Stimulated activated CD4-positive, alpha-beta T cell treated with anti-CD3 and anti-CD28 coated beads, Interleukin-1b, Interleukin-23, amount 100 ng/mL, for 24 hours (primary cell): ENCODE measurements around the gene ALG5.
A peak's percentile ranks its signal among the peaks of the same experiment; 100 is the strongest.

ENCODE experiments used
- DNase-seq, 4 experiments: peaks; one replicate each; pipeline ENCODE4 v3.0.0-alpha.2; 2020; ENCODE audit warnings: low read depth in 4 of 4, low spot score in 1 of 4

ALG5 gene

DNA sequence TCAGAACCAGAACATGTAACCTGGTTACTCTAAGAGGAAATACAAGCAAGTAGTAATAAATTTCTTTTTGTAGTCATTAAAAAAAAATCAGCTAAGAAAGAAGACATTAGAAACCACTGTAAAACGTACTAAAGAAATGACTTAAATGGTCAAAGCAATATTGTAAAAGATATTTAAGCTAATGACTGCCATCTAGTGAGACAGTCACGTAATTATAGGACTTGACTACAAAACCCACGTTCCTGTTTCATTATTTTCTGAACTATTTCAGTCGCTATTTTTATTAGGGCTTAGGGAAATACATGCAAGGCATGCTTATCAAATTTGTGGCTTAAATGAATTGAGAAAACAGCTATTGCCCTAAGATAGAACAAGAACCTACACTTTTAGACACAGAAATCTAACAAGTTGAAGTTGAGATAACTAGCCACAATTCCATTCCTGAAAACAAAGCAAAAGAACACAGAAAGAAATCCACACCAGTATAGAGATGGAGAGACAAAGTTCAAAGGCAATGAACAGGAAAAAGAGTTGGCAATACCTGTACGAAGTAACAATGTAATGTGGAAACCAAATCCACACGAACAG is 17.9 kb downstream of the ALG5 start:
- no peak for DNase-seq

- DNase-seq: no peak
These were observed 19.6 kb downstream of the ALG5 start for GRCh38 chr13:36979361-36980050.

DNA sequence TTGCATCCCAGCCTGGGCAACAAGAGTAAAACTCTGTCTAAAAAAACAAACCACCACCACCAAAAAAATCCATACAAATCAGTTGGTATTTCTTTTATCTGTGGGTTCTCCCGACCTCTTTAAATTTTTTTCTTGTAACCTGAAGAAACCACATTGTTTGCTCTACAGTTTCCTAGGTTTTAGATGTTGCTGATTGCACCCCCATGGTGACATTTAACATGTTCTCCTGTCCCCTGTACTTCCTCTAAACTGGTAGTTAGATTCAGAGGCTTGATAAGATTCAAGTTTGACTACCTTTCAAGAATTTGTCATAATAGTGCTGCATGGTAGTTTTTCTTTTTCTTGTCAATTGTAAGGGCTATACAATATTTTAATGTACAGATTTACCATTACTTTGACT is 24.0 kb downstream of the ALG5 start:
- no peak for DNase-seq

GRCh38 chr13:36973621-36974295 is 25.4 kb downstream of the ALG5 start:
- no peak for DNase-seq

DNA sequence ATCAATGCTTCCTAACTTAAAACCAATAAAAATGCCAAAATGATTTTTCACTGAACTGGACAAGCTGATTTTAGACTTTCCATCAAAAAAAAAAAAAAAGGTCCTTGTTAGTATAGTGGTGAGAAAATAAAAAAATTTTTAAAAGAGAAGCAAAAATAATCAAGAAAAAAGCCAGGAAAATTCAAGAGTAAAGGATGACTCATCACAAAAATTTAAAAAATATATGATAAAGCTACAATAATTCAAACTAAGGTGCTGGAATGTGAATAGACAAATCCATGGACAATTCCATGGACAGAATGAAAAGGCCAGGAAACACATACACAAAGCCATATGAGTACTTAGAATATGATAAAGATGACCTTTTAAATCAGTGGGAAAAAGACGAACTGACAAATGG is 26.1 kb downstream of the ALG5 start:
- DNase-seq: no peak

DNA sequence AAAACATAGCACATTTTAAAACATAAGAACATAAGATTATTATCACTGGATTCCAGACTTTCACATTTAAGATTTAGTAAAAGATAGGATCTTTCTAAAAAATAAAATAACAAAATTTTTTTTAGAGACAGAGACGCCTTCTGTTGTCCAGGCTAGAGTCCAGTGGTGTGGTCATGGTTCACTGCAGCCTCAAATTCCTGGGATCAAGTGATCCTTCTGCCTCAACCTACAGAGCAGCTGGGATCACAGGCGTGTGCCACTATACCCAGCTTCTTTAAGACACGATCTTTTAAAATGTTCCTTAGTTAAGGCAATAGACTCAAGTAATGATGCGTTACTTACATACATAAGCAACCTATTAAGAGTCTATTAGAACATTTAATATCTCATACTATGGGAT is 32.7 kb downstream of the ALG5 start:
- no peak for DNase-seq

DNA sequence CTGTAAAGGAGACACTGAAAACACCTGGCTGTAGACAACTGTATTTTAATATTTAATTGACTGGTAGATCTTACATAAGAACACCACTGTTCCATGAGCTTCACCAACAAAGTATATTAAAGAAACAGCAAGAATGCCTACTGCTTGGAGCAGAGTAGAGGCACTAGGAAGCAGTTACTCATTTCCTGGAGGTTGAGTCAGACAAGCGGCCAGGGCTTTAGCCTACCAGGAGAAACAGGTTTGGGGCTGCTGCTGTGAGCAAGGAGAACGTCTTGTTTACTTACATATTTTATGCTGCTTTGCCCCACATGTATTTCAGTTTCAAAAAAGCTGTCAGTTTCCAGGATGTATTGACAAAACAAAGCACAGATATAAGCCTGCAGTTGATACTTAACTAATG is 33.4 kb downstream of the ALG5 start:
- DNase-seq: no peak

DNA sequence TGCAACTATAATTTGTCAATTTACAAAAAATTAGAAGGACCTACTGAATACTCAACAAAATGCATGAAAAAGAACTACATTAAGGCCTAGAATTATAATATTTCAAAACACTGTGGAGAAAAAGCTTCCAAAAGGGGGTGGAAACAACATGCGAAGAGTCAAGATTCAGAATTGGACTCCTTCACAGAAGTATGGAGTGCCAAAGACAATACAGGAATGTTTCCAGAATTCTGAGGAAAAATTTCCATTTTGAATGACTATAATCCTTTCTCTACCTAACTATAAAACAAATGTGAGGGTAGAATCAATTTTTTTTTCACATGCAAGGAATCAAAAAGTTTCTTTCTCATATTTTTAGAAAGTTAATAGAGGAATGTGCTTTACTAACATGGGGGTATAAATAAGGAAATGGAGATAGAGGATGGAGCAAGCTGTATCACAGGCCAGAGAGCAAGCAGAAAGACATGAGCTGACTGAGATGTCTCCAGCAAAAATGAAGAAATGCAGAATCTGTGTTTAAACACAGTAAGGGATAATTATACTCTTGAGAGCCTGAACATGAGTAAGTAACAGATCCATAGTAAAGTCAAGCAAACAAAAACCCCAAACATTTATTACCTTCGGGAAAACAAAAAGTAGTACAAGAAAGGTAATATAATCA is 39.6 kb downstream of the ALG5 start:
- DNase-seq: no peak

DNA sequence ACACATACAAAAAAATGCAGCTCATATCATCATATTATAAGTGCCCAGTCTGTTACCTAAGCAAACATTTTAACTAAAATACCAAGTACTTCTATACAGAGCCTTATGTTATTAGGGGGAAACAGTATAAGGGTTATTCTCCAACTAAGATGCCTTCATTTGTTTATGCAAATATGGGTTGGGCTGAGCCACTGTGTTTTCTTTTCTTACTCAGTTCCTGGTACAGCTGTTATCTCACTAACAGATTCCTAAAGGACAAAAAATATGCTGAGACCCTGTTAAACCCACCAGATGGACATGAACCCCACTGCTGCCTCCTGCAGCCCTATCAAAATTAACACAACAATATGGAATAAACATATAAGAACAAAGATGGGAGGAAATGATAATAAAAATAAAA is 44.6 kb downstream of the ALG5 start:
- DNase-seq: no peak

DNA sequence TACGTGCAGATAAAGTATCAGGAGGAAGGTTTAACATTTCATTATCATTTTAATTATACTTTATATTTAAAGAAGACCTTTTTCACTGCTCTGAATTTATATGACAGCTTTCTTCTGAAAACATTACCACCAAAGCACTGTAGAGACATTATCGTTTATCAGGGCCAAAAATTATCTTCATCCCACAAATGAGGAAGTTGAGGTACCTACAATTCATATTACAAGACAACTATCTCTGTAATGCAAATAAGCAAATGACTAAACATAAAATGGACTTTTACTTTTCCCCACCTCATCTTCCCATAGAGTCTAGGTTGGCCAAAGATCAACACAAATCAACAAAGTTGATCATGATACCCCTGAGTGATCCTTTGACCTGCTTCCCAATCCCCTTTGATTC is 48.2 kb downstream of the ALG5 start:
- DNase-seq: no peak

GRCh38 chr13:36950330-36950729 is 48.8 kb downstream of the ALG5 start:
- DNase-seq: no peak

DNA sequence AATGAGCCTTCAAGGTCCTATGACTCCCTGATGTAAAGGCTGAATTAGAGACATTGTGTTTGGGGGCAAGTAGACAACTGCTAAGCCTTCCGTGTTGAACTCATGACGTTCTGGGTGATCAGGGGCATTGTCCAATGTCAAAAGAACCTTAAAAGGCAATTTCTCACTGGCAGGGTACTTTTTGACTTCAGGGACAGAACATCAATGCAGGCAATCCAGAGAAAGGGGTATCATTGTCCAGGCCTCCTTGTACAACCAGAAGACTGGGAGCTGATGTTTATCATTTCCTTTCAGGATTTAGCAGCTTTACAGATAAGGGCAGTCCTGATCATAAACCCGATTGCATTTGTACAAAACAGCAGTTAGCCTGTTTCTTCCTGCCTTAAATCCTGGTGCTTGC is 54.1 kb downstream of the ALG5 start:
- DNase-seq: no peak

DNA sequence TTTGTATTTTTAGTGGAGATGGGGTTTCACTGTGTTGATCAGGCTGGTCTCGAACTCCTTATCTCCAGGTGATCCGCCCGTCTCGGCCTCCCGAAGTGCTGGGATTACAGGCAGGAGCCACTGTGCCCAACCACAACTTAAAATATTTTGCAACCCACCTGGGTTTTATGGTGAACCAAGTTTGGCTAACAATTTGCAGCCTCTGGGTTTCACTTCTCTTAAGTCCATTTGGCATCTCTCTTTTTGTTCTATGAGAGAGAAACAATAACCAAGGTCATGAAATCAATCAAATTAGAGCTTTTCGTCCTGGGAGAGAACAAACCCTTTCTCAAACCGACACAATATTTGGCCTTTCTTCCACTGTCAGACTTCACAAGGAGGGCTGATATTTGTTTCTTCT is 73.5 kb downstream of the ALG5 start:
- DNase-seq: no peak

DNA sequence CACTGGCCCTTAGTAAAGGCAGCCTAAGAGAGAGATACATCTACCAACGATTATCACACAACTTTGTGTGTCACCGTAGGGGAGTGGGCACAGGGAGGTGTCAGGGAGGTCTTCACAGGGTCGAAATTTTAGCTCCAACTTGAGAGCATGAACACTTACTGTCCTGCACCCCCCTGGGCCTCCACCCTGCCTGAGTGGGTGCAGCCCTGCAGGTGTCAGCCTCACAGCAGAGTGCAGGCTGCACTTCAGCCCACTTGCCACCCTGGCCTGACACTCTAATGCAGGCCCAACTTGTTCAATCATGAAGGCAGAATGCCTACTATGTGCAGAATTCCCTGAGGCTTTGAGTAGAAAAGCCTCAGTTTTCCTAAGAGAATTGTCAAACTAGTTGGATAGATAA is 75.1 kb downstream of the ALG5 start:
- no peak for DNase-seq

GRCh38 chr13:36921631-36922301 is 77.4 kb downstream of the ALG5 start:
- DNase-seq: no peak

DNA sequence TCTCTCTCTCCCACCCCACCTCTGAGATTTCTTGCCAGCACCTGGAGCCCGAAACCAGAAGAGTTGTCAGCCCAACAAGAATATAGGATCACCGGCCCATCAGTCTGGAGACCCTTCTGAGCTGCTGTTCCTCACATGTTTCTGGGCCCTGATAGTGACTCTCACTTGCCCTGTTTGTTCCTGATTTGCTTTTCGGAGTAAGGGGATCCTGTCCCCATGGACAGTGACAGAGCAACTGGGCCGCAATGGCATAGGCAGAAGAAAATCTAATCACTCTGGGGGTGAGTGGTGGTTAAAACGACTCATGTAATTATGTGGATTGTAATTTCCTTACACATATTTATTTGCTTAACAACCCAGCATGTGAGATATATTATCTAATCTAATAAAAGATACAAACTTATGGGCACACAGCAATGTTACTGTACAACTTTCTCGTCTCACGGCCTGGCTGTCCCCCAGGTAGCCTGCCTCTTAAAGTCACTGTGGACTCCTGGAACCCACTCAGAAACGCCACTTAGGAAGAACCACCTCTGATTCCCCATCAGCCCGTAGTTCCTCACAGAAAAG is 78.4 kb downstream of the ALG5 start:
- no peak for DNase-seq

DNA sequence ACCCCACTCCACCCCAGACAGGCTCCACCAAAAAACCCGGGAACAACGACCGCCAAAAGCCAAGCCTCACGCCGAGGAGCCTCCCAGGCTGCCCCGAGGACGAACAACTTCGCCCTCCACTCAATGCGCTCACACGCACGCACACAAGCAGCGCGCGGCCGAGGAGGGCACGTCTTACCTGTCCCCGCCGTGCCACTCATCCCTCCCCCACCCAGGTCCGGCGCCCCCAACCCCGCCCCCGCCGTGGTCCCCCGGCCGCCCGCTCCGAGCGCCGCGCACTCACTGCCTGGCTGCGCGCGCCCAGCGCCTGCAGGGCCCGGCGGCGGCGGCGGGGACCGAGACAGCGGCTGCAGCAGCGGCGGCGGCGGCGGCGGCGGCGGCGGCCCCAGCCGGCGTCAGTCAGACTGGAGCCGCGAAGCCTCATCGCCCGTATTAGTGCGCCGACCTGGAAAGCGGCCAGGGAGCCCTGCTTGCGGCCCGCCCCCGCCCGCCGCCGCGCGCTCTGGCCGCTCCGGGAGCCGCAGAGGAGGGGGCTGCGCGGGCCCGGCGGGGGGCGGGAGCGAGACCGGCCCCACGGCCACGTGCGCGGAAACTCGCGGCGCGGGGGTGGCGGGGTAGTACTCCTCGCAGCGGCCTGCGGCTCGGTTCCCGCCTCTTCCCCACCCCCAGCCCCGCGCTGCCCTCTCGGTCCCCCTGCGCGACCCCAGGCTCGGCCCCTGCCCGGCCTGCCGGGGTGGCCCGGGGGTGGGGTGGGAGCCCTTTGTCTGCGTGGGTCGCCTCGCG is 79.1 kb downstream of the ALG5 start, which contains the start of gene SMAD9:
TSS of gene SMAD9 (minus strand) at position 406 of the 783 bp plus-strand sequence. CDS start 40,549 bp downstream, outside the sequence.
- DNase-seq: peak in 1 of 4 experiments; percentile 7

GRCh38 chr13:36919171-36919832 is 79.8 kb downstream of the ALG5 start:
- DNase-seq: no peak

GRCh38 chr13:36918246-36919131 is 80.7 kb downstream of the ALG5 start:
- no peak for DNase-seq
